IPS DF 19.7 (cell line): ENCODE results near the gene TTC7B.
A peak's percentile ranks its signal among the peaks of the same experiment; 100 is the strongest.

ENCODE experiments used
- DNase-seq: peaks from one replicate; pipeline ENCODE4 v3.0.0-alpha.2; 2013; ENCODE audit warnings: low read depth, low spot score

Gene TTC7B

GRCh38 chr14:90777358-90777757, 38.9 kb downstream of the TTC7B start:
- no peak for DNase-seq

GRCh38 chr14:90775441-90775840, 40.8 kb downstream of the TTC7B start:
- DNase-seq, result no peak

GRCh38 chr14:90774316-90774715, 41.9 kb downstream of the TTC7B start:
- DNase-seq, result no peak

- no peak for DNase-seq
These were observed 42.5 kb downstream of the TTC7B start for GRCh38 chr14:90773705-90774104.

DNA sequence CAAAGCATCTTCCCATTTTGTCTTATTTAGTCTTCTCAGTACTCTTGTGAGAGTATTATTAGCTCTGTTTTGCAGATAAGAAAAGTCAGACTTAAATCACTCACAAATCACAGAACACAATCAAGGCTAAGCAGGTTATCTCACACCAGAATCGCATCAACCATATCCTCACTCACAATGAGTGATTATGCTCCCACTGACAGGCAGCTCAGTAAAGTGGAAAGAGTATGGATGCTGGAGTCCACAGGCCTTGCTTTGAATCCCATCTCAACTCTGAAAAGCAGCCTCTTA, 43.1 kb downstream of the TTC7B start:
- no peak for DNase-seq

- DNase-seq, result no peak
These were observed 48.3 kb downstream of the TTC7B start for GRCh38 chr14:90767899-90768298.

- DNase-seq, result no peak
These were observed 55.5 kb downstream of the TTC7B start for GRCh38 chr14:90760591-90761316.

GRCh38 chr14:90760078-90760444, 56.2 kb downstream of the TTC7B start:
- no peak for DNase-seq

DNA sequence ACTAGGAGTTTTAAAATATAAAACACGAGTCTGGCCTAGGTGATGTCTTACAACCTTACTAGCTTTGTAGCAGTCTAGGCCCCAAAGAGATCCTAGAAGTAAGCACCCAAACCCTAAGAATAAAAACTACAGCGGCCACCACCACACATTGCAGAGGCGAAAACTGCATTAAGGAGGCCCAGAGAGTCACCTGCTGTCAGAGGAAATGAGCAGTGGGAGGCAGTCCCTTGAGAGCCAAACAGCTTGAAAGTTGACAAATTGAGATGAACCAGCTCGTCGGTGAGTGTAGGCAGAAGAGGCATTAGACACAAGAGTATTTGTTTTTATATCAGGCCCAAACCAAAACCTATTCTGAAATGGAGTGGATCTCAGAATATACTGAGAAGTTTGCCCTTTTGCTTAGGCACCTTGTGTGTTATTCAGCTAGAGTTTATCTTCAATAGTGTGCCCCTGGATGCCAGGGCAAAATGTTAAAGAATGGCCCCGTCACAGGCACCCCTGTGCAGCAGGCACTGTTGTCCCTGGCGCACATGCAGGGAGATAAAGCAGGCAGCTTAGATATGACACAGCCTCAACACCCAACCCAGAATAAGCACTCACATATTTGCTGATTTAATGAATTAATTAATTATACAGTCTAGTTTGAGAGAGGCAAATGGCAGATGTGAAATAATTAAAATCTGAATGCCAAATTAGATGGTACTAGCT, 56.7 kb downstream of the TTC7B start:
- DNase-seq, result no peak

GRCh38 chr14:90758959-90759358, 57.3 kb downstream of the TTC7B start:
- DNase-seq, result no peak

DNA sequence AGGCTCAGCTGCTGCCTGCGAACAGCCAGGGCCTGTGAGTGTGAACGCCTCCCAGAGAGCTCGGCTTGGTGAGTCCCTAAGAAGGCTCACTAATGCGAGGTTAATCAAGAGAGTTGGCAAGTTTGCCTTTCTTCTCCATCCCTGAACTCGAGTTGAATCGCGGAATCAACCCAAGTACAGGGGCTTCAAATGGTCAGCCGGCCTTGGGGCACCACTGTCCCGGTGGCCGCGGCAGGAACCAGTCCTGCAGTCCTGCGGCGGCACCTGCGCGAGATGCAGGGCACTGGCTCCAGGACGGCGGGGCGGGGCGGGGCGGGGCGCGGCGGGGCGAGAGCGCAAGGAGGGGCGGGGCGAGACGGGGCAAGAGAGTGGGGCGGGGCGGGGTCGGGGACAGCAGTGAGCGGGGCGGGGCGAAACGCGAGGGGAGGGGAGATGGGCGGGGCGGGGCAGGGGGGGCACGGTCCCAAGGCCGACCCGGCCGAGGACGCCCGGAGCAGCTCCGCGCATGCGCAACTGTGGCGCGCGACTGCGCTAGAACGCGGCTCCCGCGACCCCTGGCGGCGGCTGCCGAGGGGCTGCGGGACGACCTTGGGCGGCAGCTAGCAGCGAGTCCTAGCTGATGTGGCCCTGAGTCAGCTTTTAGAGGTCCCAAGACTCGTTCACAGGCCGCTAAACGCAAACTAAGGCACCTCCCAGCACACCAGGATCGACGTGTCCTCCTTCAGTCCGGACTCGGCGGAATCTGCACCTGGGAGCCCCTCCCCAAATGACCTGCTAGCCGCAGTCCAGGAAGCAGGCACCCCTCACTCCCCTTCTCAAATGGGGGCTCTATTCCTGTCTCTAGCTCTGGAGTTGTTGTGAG, 58.0 kb downstream of the TTC7B start:
- DNase-seq, result peak; percentile 64

DNA sequence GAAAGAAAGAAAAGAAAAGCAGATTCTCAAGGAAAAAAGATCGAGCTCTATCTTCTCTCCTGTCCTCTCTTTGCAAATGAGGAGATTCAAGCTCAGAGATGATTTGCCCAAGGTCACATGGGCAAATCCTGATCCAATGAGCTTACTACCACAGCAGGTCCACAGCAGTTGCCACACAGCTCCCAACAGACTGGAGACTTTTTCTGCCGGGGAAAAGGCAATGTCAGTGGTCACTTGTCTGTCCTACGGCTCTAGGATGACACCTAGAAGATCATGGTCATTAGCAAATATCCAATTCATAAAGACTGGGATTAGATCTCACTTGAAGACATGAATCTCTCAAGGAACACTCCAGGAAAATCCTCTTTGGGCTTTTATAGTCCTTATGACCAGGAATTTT, 58.8 kb downstream of the TTC7B start:
- DNase-seq, result no peak

DNA sequence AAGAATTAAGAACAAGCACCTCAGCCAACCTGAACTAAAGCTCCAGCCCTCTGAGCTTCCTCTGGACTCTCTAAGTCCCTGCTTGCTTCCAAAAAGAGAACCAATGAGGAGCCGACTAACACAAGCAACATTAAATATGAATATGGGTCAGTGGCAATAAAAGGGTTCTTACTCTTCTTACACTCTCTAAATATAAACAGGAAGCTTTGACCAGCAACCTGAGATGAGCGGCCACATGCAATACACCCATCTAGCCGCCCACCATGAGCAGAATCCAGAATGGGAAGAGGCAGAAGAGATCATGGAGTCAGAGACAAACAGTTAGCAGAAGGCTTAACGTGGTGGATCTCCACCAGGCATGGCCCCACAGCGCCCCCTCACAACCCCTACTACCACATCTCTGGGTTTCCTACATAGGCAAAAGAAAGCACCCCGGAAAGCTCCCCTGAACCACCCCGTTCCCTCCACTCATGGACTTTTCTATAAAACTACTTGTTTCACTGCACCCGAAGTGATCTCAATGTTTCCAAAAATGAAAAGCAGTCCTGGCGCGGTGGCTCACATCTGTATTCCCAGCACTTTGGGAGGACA, 59.4 kb downstream of the TTC7B start:
- DNase-seq, result no peak

GRCh38 chr14:90755661-90756304, 60.4 kb downstream of the TTC7B start:
- no peak for DNase-seq

- DNase-seq, result no peak
These were observed 62.7 kb downstream of the TTC7B start for GRCh38 chr14:90753456-90754005.

DNA sequence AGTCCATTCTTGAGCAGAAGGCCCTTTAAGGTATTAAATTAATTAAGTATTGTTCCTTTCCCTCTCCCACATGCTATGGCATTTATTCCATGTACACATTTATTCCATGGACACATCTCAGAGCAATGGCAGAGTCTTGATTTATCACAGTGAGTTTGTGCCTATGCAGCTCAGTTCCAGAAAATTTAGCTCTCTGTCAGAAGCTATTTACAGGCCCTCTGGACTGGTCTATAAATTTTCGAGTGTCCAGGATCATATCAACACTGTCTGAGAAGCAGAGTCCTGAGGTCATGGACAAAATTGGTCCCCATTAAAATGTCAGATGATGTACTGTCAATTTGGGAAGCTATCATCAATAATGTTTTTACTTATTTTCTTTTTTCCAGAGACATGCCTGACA, 65.5 kb downstream of the TTC7B start:
- no peak for DNase-seq

DNA sequence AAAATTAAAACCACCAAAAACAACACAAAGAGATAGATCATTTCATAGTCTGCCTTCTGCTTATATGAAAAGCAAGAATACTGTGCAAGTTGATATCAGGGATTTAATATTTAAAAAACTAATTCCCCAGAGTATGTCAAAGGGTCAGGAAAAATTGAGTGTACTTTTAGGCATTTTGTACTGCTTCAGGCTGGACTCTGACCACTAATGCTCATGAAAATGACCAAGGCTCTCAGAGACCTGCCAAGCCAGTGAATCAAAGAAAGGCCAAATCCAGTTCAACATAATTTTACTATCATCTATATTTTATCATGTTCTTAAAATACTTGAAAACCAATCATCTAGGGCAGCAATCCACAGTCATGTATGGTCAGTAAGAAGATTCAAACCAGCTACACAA, 66.0 kb downstream of the TTC7B start:
- no peak for DNase-seq

DNA sequence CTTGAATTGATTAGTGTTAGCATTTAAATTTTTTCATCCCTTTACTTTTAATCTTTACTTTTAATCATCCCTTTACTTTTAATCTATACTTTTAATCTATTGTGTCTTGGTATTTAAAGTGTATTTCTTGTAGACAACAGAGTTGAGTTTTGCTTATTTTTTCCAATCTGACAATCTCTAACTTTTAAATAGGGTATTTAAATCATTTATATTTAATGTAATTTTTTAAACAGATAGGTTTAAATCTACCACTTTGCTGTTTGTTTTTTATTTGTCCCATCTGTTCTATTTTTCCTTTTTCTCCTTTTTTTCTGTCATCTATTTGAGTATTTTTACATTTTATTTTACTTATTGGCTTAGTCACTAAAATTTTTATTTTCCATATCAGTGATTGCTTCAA, 68.3 kb downstream of the TTC7B start:
- DNase-seq, result no peak

DNA sequence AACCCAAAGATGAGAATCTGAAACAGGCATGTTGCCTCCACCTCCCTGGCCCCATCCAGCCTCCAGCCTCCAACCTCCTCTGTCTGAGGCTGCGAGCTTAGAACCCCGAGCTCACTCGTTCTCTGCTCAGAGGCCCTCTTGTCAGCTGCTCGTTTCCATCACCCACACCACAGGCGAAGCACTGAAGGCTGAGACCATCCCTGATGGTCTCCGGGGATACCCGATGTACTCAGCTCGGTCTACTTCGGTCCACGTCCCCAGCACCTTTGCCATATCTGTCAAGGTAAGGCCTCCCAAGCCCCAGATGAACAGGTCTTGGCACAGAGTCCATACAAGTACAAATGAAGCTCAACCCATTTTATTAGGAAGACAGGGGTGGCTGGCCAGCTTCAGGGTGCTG, 72.4 kb downstream of the TTC7B start:
- no peak for DNase-seq

GRCh38 chr14:90743425-90743824, 72.8 kb downstream of the TTC7B start:
- DNase-seq, result no peak

DNA sequence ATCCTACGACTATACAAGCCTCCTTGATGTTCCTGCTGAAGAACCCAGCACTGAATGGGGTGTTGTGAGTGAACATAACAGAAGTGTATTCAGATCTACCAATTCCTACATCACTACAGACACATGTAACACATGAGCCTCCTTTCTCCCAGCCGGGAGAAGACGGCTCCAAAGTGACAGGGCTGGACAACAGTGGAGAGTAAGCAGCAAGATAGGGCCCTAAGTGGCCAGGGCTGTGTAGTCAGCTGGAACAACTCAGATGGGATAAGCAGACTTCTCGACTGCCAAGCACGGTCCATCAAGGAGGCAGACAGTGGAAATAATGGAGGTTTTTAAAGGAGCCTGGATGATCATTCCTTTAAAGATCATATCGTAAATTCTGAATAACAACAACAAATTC, 73.5 kb downstream of the TTC7B start:
- no peak for DNase-seq

GRCh38 chr14:90742252-90742651, 74.0 kb downstream of the TTC7B start:
- no peak for DNase-seq
